GM12878 (cell line): ENCODE results near the gene MYCBP2. TPM values are rescaled to one million over a fixed set of nuclear protein-coding genes. Genes with fewer than 3 reads are reported as not detected.

Experiments used
- ATAC-seq: fragments of 200-7000 bp; cut with Tn5 transposase; 3 replicates; pipeline ENCODE4 v1.9.1; 2020; ENCODE audit warnings: mild to moderate bottlenecking, moderate library complexity
- BruUV-seq: library from RNA; stranded (reverse); fragments of 400-500 nt; replicated peaks from 2 replicates; lab custom pipeline; 2021; lab: Mats Ljungman, UMichigan
- CTCF ChIA-PET: fragments of 300-600 bp; sonication (Branson Sonifier 250); formaldehyde crosslinking; extraction: SDS; loops from one replicate; lab custom pipeline; 2021; ENCODE audit warnings: inconsistent platforms; lab: Yijun Ruan, JAX
- POLR2A ChIA-PET: fragments of 350-600 bp; formaldehyde crosslinking; extraction: SDS; loops from one replicate; lab custom pipeline; 2021; ENCODE audit warnings: inconsistent platforms; lab: Charles Lee
- RAD21 ChIA-PET: fragments of 300-600 bp; sonication (Branson Sonifier 250); formaldehyde crosslinking; loops from one replicate; lab custom pipeline; 2023; ENCODE audit warnings: antibody characterized with exemption; ENCODE audit not compliant: unreplicated experiment; lab: Charles Lee
- SMC1A ChIA-PET: fragments of 300-600 bp; sonication (Branson Sonifier 250); formaldehyde crosslinking; loops from one replicate; lab custom pipeline; 2023; ENCODE audit not compliant: unreplicated experiment, uncharacterized antibody; lab: Charles Lee
- DNase-seq: peaks from one replicate; pipeline ENCODE4 v3.0.0-alpha.2; 2011; ENCODE audit warnings: low read depth, low spot score
- FAIRE-seq: peaks from 3 replicates; lab custom pipeline; 2011; peaks lifted over from hg19 to GRCh38; lab: Jason Lieb, UNC
- H2AFZ ChIP-seq: 2 replicates; pipeline ENCODE4 v1.6.0; 2011; ENCODE audit warnings: low read depth, low read length, control low read depth; ENCODE audit not compliant: control insufficient read depth
- H3K27ac ChIP-seq: 2 replicates; pipeline ENCODE4 v1.5.1; 2011; ENCODE audit warnings: control low read depth; ENCODE audit not compliant: control insufficient read depth, insufficient read depth
- H3K27me3 ChIP-seq, 2 experiments: replicated peaks in 1 of 2; 2 replicates each; pipeline versions ENCODE4 v1.6.0 to v1.6.1; 2011; ENCODE audit warnings: low read length in 1 of 2; ENCODE audit not compliant: control insufficient read depth in 2 of 2, insufficient read depth in 2 of 2
- H3K36me3 ChIP-seq, 2 experiments: 2 replicates each; pipeline ENCODE4 v1.5.1; 2011; ENCODE audit warnings: low read length in 1 of 2; ENCODE audit not compliant: control insufficient read depth in 2 of 2, insufficient read depth in 2 of 2
- H3K4me1 ChIP-seq: 2 replicates; pipeline ENCODE4 v1.6.1; 2011; ENCODE audit warnings: mild to moderate bottlenecking, low read length, moderate library complexity, mixed read lengths; ENCODE audit not compliant: control insufficient read depth, insufficient read depth
- H3K4me2 ChIP-seq: 2 replicates; pipeline ENCODE4 v1.6.0; 2011; ENCODE audit warnings: control low read depth; ENCODE audit not compliant: control insufficient read depth, insufficient read depth
- H3K4me3 ChIP-seq: fragments of 200-600 bp; sonication (generic); 2 replicates; pipeline ENCODE4 v1.5.1; 2016
- H3K79me2 ChIP-seq: 2 replicates; pipeline ENCODE4 v1.6.0; 2011; ENCODE audit warnings: low read length; ENCODE audit not compliant: control insufficient read depth, insufficient read depth
- H3K9ac ChIP-seq: 2 replicates; pipeline ENCODE4 v1.8.0; 2011; ENCODE audit warnings: low read length, control low read depth, mixed read lengths; ENCODE audit not compliant: control insufficient read depth, insufficient read depth
- H3K9me3 ChIP-seq: replicated peaks from 3 replicates; pipeline ENCODE4 v1.5.1; 2011; ENCODE audit warnings: mild to moderate bottlenecking, low read length; ENCODE audit not compliant: control insufficient read depth, insufficient read depth
- H4K20me1 ChIP-seq: 2 replicates; pipeline ENCODE4 v1.6.0; 2011; ENCODE audit not compliant: control insufficient read depth, insufficient read depth
- JUNB ChIP-seq: IDR thresholded peaks from 2 replicates; pipeline ENCODE4 v1.6.1; 2016; ENCODE audit warnings: antibody characterized with exemption, mild to moderate bottlenecking
- KLF5 ChIP-seq: fragments of 450-650 bp; IDR thresholded peaks from 2 replicates; pipeline ENCODE4 v1.6.1; 2014; ENCODE audit warnings: mild to moderate bottlenecking; ENCODE audit not compliant: partially characterized antibody
- MEF2B ChIP-seq: fragments of 450-650 bp; IDR thresholded peaks from 2 replicates; pipeline ENCODE4 v1.6.1; 2018; ENCODE audit warnings: mild to moderate bottlenecking, moderate library complexity; ENCODE audit not compliant: partially characterized antibody, poor library complexity, severe bottlenecking
- POU2F2 ChIP-seq: IDR thresholded peaks from 3 replicates; pipeline ENCODE4 v1.6.1; 2011; ENCODE audit warnings: low read depth, mild to moderate bottlenecking, low read length, borderline replicate concordance
- SRF ChIP-seq, 2 experiments: IDR thresholded peaks; 2 replicates each; pipeline ENCODE4 v1.6.1; 2011; ENCODE audit warnings: low read depth in 2 of 2, low read length in 2 of 2, mild to moderate bottlenecking in 1 of 2, moderate library complexity in 1 of 2
- WGBS: methylation state at CpG from one replicate; pipeline ENCODE4 v1.1.6; 2016; ENCODE audit warnings: low lambda C conversion rate; ENCODE audit not compliant: insufficient replicate concordance, insufficient coverage; ENCODE audit errors: missing lambda C conversion rate; 5-methylcytosine and 5-hydroxymethylcytosine counted together
- in situ Hi-C: fragments of 300-500 bp; cut with MboI; formaldehyde crosslinking; loops from 9 replicates; pipeline ENCODE4 v1.14.3; 2018; ENCODE audit warnings: mixed read lengths
- intact Hi-C: fragments of 100-400 bp; cut with micrococcal nuclease; formaldehyde crosslinking; loops from one replicate; pipeline ENCODE4 v1.14.2; 2022; ENCODE audit not compliant: unreplicated experiment
- polyA plus RNA-seq, 11 experiments: library from polyadenylated mRNA; depleted of rRNA in 4 of 11; unstranded in 6 of 11; stranded (reverse) in 5 of 11; fragments of >200 nt; fragmentation: Nextera tagmentation in 4 of 11; fragmentation: Illumina TruSeq in 1 of 11; extraction: Ambion mirVana in 4 of 11; extraction: Trizol in 1 of 11; gene quantifications; 1 replicate in 1 of 11; 2 replicates in 10 of 11; pipeline versions ENCODE4 v1.2.1 to v1.2.3, GENCODE V29; 2011 to 2016; ENCODE audit warnings: inconsistent platforms in 2 of 11, missing spikeins in 2 of 11, low read depth in 1 of 11
- total RNA-seq, 4 experiments: library from RNA; depleted of rRNA in 3 of 4; stranded (reverse); fragments of >200 nt in 3 of 4; fragmentation: Illumina TruSeq in 1 of 4; extraction: Trizol in 1 of 4; gene quantifications; 2 replicates each; pipeline versions ENCODE4 v1.2.1 to v1.2.3, GENCODE V29; 2013 to 2021
- TF ChIP-seq, protein P1 (sequence below): fragments of 450-650 bp; IDR thresholded peaks from 2 replicates; pipeline ENCODE4 v1.6.1; 2017; ENCODE audit warnings: borderline replicate concordance
- TF ChIP-seq, protein P2 (sequence below): IDR thresholded peaks from 2 replicates; pipeline ENCODE4 v1.6.1; 2012; ENCODE audit warnings: low read depth, low read length, improper control_type of control experiment

Gene MYCBP2
- total and polyA plus RNA-seq, 10 of the 15 experiments (the other 5 are each of a cell fraction or from before 2014, with no cell fraction given) = 51.9 to 152 (median 98.2) TPM

GRCh38 chr13:77033717-77034302, 293.1 kb downstream of the MYCBP2 start:
- intact Hi-C loops (no loop called here), in situ Hi-C loops (no loop called here)
- Histone ChIP-seq H3K79me2 (no peaks in the 10 kb centered on the region), H3K4me2 (no peak overlapping the region), H3K36me3 (no peaks in the 10 kb centered on the region), H4K20me1 (no peaks in the 10 kb centered on the region), H3K4me1 (no peaks in the 10 kb centered on the region), H3K9me3 (no peaks in the 10 kb centered on the region; the same call in 2 of the 3 replicates), H2AFZ (no peak overlapping the region), H3K27ac (no peak overlapping the region), H3K9ac (no peak overlapping the region), H3K27me3 (no peaks in the 10 kb centered on the region), H3K4me3 (no peak overlapping the region)
- SMC1A ChIA-PET = interaction anchor here (2.8 kb wide), 1 partner anchor 9 kb away, joined by 11 read pairs; no protein-coding TSS in a partner anchor
- DNase-seq (no peak), ATAC-seq (peak; percentile 17; the same call in 2 of the 3 replicates), FAIRE-seq (no peak)
- no TSS peak for BruUV-seq
- POLR2A ChIA-PET = no interaction called here
- CTCF ChIA-PET = no interaction called here
- RAD21 ChIA-PET = no interaction called here
- no peak for TF ChIP-seq POU2F2
- no peak for TF ChIP-seq JUNB
- TF ChIP-seq SRF (IDR thresholded peaks at IDR 0.05; ENCODE audit: low read depth in 2 of 2, low read length in 2 of 2) = no peak
- TF ChIP-seq MEF2B = no peak
- TF ChIP-seq, protein P1, sequence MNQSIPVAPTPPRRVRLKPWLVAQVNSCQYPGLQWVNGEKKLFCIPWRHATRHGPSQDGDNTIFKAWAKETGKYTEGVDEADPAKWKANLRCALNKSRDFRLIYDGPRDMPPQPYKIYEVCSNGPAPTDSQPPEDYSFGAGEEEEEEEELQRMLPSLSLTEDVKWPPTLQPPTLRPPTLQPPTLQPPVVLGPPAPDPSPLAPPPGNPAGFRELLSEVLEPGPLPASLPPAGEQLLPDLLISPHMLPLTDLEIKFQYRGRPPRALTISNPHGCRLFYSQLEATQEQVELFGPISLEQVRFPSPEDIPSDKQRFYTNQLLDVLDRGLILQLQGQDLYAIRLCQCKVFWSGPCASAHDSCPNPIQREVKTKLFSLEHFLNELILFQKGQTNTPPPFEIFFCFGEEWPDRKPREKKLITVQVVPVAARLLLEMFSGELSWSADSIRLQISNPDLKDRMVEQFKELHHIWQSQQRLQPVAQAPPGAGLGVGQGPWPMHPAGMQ = no peak
- TF ChIP-seq KLF5 = no peak
- TF ChIP-seq, protein P2, sequence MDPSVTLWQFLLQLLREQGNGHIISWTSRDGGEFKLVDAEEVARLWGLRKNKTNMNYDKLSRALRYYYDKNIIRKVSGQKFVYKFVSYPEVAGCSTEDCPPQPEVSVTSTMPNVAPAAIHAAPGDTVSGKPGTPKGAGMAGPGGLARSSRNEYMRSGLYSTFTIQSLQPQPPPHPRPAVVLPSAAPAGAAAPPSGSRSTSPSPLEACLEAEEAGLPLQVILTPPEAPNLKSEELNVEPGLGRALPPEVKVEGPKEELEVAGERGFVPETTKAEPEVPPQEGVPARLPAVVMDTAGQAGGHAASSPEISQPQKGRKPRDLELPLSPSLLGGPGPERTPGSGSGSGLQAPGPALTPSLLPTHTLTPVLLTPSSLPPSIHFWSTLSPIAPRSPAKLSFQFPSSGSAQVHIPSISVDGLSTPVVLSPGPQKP = no peak
- 88% methylated on average over 4 of the region's 4 CpGs for WGBS
